DLD1 (cell line): ENCODE results near the gene CHPF2.

ENCODE experiments used
- in situ Hi-C: cut with HindIII; loops from 2 replicates; pipeline ENCODE4 v1.10.0; 2017; ENCODE audit warnings: low sequenced_read_pairs

CHPF2 gene

DNA sequence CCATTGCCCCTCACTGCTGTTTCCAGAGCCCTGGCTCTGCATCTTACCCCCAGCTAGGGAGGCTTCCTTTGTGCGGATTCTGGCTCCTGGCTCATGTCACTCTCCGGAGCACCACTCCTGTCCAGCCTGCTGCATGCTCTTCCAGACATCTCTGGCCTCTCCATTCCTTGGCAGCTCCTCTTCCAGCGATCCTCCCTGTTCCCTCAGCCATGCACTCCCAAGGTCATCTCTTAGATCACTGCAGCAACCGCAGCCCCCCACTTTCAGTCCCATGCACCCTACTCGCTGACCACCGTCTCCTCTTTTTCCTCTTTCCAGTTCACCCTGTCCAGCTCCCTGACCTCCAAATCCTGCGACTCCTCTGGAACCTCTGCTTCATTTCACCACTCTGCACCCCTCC is 23.1 kb downstream of the CHPF2 start:
- in situ Hi-C loops = no loop called here

GRCh38 chr7:151256410-151257045 is 24.2 kb downstream of the CHPF2 start:
- in situ Hi-C loops = no loop called here

DNA sequence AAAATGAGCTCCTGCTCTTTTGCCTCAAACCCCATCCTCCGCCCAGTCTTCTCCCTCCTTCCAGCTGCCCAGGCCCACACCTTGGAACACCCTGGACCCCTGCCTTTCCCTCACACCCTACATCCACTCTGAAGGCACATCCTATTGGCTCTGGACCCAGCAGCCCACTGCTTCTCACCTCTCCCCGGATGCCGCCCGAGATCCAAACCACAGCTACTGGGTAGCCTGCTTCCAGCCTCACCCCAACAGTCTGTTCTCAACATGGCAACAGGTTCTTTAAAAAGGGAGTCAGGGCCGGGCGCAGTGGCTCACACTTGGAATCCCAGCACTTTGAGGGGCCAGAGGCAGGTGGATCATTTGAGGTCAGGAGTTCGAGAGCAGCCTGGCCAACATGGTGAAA is 25.7 kb downstream of the CHPF2 start:
- in situ Hi-C loops = no loop called here

GRCh38 chr7:151260471-151260870 is 28.2 kb downstream of the CHPF2 start:
- in situ Hi-C loops = no loop called here

GRCh38 chr7:151260883-151261282 is 28.6 kb downstream of the CHPF2 start:
- in situ Hi-C loops = no loop called here

- in situ Hi-C loops = no loop called here
Observed at GRCh38 chr7:151261529-151261928, 29.2 kb downstream of the CHPF2 start.

- in situ Hi-C loops = no loop called here
Observed at GRCh38 chr7:151264615-151265014, 32.3 kb downstream of the CHPF2 start.

- in situ Hi-C loops = no loop called here
Observed at GRCh38 chr7:151265351-151265931, 33.2 kb downstream of the CHPF2 start.

GRCh38 chr7:151269511-151269910 is 37.2 kb downstream of the CHPF2 start:
- in situ Hi-C loops = no loop called here

GRCh38 chr7:151271699-151272355 is 39.5 kb downstream of the CHPF2 start:
- in situ Hi-C loops = no loop called here

DNA sequence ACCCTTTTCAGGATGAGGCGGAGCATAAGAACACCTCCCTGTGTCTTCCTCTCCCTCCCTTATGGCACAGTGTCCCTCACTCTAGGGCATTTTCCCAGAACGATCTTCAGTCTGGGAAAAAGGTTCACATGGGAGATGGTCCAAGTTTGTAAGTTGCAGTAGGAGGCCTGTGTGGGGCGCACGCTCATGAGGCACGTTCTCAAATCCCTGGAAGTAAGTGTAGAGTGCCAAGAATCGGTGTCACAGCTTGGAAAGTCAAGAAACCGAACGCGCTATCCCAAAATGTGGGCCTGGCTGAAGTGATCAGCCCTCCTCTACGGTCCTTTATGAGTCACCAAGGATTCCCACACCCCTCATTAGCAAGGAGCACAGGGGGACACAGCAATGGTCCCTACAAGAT is 40.1 kb downstream of the CHPF2 start:
- in situ Hi-C loops = no loop called here

DNA sequence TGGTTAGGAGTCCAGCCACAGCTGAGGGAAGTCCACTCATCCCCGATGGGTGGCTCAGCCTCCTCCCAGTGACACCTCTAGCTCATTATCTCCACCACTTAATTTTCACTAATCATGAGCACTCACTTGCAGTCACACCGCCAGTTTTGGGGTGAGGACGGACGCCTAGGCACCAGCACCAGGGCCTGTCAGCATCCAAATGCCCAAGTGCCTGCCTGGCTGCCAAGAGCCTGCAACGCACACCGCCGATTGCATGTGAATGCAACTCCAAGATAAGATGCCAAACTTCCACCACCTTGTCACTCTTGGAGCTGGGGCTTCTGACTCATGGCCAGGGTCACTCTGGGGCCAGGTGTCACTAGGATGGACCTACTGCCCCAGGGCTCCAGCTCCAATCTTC is 40.6 kb downstream of the CHPF2 start:
- in situ Hi-C loops = no loop called here

DNA sequence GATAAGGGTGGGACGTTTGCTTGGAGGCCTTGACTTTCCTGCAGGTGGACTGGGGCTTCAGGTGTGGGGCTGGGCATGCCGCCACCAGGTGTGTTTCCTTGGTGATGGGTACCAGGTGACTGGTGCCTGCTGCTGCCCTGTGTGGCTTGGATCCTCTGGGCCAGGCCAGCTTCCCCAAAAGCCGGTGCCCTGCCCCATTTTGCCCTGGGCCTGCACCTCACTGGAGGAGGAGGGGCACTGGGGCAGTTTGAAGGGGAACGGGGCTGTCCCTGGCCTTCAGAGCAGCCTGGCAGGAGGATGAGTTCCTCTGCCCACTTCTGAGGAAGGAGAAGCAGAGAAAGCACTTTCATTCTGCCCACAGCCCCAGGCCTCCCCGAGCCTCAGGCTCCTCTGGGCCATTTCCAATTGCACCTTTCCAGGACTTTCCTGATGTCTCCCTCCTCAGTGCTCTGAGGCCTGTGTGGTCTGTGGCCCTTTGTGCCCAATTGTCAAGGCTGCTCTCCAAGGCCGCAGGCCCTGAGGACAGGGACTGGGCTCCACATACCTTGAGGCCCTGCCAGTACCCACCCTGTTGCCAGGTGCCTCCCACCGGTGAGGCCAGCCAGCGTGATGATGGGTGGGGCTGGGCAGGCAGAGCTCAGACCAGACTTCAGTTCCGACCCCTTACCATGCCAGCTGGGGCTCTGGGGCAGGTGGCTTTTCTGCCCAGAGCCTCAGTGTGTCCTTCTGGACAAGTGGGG is 41.5 kb downstream of the CHPF2 start:
- in situ Hi-C loops = no loop called here

GRCh38 chr7:151274396-151274795 is 42.1 kb downstream of the CHPF2 start:
- in situ Hi-C loops = no loop called here

DNA sequence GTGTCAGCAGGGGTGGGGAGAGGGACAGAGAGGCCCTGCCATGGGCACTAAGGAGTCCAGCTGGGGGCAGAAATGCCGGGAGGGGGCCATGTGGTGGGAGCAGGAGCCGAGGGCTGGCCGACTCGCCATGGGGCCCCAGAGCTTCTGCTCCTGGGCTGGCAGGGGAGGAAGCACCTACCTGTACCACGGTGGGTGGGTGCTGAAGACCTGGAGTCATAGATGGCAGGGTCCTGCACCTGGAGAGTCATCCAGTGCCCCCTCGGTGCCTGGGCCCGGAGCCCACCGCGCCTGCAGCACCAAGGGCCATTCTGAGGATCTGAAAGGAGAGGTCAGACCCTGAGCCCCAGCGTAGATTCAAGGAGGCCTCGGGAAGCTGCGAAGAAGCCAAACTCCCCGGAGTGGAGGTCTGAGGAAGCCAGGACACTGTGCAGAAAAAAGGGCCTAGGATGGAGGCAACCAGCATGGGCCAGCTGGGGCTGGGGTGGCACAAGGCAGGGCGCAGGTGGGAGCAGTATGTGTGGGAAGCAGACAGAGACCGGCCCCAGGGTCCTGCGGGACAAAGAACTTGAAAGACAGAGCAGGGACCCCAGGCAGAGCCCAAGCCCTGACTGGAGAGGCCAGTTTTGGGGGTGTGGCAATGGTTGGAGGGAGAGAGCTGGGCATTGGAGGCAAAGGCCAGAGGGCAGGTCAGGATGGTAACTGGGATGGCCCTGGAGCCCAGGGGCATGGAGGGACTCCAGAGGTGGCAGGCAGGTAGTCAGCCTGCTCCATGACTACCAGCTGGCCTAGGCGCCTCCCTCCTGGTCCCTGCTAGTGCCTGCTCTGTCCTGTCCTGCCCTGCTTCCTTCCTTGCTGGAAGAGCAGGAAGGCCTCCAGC is 42.9 kb downstream of the CHPF2 start:
- in situ Hi-C loops = no loop called here

- in situ Hi-C loops = no loop called here
Observed at GRCh38 chr7:151275813-151276577, 43.7 kb downstream of the CHPF2 start.

DNA sequence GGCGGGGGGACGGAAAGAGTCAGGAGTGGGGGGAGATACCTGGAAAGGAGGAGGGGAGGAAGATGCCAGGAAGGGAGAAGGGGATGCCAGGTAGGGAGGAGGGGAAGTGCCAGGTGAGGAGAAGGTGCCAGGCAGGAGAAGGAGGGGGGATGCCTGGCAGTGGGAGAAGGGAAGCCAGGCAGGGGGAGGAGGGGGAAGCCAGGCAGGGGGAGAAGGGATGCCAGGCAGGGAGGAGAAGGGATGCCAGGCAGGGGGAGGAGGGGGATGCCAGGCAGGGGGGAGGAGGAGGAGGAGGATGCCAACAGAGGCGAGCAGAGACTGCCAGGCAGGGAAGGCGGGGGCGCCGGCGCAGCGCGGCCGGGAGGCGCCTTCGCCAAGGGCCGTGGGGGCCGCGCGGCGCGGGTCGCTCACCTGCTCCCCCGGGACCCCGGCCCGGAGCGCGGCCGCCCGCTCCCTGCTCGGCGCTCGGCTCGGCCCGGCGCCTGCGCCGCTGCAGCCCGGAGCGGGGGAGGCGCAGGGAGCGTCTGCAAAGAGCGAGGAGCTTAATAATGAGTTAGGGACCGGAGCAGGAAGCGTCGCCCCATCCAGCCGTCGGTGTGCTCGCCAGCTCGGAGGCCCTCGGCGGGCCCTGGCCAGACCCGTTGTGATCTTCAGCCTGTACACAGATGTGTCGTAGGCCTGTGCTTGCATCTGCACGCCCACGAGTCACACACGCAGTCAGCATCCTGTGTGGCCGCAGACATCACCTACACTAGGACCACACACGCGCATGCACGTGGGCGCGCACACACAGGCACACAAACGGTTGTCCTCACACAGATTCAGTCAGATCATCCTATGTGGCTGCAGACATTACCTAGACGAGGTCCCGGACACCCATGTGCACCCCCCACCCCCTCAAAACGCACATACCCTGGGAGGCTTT is 44.6 kb downstream of the CHPF2 start:
- in situ Hi-C loops = no loop called here

GRCh38 chr7:151277631-151278030 is 45.3 kb downstream of the CHPF2 start:
- in situ Hi-C loops = no loop called here

DNA sequence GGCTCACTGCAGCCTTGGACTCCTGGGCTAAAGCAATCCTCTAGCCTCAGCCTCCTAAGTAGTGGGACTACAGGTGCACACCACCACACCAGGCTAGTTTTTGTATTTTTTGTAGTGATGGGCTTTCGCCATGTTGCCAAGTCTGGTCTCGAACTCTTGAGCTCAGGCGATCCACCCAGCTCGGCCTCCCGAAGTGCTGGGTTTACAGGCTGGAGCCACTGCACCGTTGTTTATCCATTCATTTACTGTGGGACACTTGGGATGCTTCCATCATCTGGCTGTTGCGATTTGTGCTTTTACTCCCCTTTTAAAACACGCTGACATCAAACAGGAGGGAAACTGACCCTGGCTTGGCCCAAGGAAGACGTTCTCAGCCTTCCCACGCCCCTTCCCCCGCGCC is 46.7 kb downstream of the CHPF2 start:
- in situ Hi-C loops = no loop called here
